Measurements from ENCODE around the gene DACT2.
A peak's percentile ranks its signal among the peaks of the same experiment; 100 is the strongest.

The DACT2 gene

DNA sequence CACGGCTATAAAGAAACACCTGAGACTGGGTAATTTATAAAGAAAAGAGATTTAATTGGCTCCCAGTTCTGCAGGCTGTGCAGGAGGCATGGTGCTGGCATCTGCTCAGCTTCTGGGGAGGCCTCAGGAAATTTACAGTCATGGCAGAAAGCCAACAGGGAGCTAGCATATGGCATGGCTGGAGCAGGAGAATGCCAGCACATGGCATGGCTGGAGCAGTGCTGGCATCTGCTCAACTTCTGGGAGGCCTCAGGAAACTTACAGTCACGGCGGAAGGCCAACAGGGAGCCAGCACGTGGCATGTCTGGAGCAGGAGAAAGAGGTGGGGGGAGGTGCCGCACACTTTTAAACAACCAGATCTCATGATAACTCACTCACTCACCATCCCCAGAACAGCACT is 32.5 kb upstream of the DACT2 start:
- no peak for DNase-seq (ENCODE audit: low read depth, low spot score)

- no peak for DNase-seq (ENCODE audit: low read depth, low spot score)
These were observed 30.2 kb upstream of the DACT2 start for GRCh38 chr6:168349718-168350210.

GRCh38 chr6:168348186-168348585 is 28.6 kb upstream of the DACT2 start:
- DNase-seq (ENCODE audit: low read depth, low spot score): no peak

GRCh38 chr6:168347615-168348014 is 28.0 kb upstream of the DACT2 start:
- DNase-seq (ENCODE audit: low read depth, low spot score): no peak

DNA sequence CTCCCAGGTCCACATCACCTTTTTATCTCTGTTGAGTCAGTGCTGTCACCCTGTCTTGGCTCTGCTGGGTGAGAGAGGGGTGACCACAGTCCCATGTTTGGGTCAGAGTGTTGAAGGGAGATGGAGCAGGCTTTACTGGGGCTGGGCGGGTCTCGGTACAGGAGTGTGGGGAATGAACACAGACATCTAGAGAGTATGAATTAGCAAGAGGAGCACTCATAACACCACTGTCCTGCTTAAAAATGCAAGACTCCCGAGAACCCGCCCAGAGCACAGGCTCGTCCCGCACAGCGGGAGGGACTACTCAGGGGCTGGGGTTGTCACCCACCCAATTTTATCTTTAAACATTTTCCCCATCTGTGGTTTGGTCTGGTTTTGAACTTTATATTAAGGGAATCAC is 27.5 kb upstream of the DACT2 start:
- no peak for DNase-seq (ENCODE audit: low read depth, low spot score)

DNA sequence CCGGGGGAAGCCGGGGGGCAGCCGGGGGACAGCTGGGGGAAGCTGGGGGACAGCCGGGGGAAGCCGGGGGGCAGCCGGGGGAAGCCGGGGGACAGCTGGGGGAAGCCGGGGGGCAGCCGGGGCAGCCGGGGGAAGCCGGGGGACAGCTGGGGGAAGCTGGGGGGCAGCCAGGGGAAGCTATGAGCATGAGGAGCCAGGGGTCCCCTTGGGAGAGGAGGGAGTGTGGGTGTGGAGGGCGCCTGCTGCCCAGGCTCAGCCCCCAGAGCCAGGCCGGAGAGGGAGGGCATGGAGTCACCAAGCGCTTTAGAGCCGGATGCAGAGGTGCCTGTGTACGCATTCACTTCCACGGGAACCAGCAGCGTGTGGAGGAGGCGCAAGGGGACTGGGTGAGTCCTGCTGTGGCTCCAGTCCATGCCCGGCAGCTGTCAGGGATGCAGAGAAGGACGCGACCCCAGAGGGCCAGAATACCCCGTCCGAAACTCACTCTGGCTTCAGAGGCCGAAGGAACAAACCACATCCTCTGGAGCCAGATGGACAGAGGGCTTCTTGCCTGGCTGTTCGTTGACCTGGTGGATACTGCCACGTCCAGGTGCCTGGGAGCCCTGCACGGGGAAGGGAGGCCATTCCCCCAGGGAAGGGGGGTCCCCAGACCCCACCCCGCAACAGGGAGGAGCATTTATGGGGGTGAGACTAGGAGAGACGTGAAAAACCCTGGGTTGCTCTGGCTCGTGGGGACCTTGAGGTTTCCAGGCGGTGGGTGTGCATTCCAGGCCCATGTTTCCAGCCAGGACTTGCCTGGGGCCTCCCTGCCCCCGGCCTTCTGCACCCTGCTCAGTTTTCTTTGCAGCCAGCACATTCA is 26.5 kb upstream of the DACT2 start:
- DNase-seq (ENCODE audit: low read depth, low spot score): no peak

DNA sequence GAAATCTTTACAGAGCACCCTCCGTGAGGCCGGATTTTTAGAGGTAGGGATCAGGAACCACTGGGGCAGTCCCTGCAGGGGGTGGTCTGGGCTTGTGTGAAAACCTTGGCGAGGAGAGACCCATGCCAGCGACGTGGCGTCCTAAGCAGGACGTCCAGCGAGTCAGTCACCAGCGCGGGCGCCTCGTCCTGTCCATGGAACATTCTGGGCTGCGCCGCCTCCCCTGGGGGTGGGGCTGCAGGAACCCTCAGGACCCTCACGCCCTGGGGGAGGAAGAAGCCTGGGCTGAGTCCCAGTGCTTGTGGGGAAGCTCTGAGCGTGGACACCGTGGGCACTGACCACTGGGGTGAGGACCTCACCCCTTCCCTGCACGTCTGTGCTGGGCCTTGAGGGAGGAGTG is 25.7 kb upstream of the DACT2 start:
- DNase-seq (ENCODE audit: low read depth, low spot score): no peak

- no peak for DNase-seq (ENCODE audit: low read depth, low spot score)
These were observed 24.8 kb upstream of the DACT2 start for GRCh38 chr6:168344338-168344737.

DNA sequence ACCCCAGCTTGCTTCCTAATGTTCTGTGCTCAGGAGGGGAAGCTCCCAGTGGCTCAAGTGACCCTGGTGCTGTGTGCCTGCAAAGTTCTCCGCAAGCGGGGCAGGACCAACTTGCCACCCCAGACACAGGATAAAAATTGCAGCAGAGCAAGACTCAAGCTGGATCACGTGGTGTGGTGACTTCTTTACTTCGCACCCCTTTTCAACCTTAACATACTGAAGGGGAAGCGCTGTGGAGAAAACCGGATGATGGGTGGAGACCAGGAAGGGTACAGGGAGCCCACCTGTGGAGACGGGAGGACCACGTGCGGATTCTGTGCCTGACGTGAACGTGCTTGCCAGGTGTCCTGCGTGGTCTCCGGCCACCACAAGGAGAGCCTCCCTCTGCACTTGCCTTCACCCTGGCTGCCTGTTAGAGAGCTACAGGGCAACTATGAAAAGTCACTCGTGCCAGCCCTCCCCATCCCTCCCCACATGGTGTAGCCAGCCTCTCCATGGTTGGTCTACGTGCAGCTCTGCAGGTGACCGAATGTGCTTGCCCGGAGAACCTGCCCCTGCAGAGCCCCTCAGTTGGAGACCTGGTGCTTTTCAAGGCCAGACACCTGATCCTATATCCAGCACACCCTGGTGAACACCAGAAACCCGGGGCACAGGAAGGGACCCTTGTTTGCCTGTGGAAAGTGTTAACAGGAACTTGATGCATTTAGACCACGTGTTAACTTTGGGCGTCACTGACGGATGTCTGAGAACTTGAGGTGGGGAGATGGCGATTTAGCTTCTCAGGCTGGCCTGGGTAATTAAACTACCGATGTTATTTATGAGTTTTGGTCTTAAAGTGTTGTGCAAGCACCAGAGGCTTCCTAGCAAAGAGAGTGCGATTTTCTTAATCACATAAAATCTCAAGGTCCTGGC is 23.9 kb upstream of the DACT2 start:
- no peak for DNase-seq (ENCODE audit: low read depth, low spot score)

DNA sequence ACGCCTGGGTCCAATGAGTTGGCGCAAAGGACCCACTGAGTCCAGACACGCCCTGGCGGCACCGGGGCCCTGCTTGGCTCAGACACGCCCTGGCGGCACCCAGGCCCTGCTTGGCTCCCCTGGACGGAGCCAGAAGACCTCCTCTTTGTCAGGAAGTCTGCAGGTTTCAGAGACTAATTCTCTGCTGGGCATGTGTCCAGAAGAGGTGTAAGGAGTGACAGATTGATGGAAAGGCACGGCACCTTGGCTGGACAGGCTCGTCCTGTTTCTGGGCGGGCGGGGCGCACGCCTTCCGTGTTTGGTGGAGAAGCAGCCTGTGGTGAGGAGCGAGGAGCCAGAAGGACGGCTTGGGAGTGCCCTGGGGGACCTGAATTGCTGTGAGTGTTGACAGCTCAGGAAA is 23.1 kb upstream of the DACT2 start:
- DNase-seq (ENCODE audit: low read depth, low spot score): peak; percentile 84

DNA sequence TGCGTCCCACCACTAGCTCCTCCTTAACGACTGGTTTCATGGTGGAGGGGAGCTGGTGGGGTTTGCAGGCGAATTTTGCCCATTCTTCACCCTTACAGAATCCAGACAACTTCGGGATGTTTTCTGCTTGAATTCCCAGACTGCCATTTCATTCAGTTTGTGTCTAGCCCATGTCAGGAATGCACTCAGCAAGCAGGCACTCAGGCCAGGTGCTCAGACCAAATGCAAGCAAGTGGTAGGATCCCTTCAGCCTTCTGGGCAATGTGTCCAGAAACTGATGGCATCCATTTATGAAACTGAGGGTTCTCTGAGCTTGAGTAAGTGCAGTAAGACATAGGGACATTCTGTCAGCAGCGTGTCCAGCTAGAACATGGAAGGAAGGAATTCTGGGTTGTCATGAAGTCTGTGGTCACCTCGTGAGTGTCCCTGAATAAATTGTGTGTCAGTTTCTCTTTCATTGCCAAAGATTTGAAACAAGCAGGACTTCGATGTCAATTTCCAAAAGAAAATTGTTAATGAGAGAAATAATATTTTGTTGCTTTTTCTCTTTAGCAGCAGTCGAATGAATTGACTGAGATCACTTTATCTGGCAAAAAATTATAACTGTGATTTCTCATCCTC is 21.8 kb upstream of the DACT2 start:
- no peak for DNase-seq (ENCODE audit: low read depth, low spot score)

- no peak for DNase-seq (ENCODE audit: low read depth, low spot score)
These were observed 21.2 kb upstream of the DACT2 start for GRCh38 chr6:168340819-168341218.

DNA sequence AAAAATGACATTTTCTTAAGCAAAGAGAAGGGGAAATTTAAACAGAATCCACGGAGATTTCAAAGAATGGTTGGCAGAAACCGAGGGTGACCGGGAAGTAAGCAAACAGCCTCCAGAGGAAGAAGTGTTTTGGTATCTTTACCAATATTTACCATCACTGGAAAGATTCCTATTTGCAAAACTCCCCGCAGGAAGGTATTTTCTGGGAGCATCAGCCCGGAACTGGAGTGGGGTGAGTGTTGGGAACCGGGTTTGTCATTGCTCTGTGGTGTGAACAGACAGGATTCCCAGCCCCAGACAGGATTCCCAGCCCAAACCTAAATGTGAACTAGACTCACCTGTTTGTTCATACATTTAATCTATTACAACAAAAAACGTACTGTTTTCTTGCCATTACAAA is 19.2 kb upstream of the DACT2 start:
- no peak for DNase-seq (ENCODE audit: low read depth, low spot score)

GRCh38 chr6:168336967-168337366 is 17.4 kb upstream of the DACT2 start:
- no peak for DNase-seq (ENCODE audit: low read depth, low spot score)

DNA sequence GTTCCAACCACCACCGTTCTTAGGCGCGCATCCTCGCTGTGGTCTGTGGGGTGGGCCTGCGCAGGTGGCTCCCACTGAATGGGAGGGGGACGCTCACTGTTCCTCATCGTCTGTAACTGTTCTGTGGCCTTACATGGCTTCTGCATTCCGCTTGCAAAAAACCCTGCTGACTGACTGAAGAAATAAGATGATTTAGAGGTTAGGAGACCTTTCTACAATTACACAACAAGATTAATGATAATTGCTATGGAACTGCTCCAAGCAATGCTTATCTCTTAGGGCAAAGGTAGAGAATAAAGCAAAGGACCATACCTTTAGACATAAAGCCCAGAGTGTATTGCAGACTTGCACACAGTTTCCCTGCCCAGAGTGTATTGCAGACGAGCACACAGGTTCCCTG is 14.4 kb upstream of the DACT2 start:
- DNase-seq (ENCODE audit: low read depth, low spot score): no peak

GRCh38 chr6:168333491-168333890 is 13.9 kb upstream of the DACT2 start:
- peak; percentile 74 for DNase-seq (ENCODE audit: low read depth, low spot score)

DNA sequence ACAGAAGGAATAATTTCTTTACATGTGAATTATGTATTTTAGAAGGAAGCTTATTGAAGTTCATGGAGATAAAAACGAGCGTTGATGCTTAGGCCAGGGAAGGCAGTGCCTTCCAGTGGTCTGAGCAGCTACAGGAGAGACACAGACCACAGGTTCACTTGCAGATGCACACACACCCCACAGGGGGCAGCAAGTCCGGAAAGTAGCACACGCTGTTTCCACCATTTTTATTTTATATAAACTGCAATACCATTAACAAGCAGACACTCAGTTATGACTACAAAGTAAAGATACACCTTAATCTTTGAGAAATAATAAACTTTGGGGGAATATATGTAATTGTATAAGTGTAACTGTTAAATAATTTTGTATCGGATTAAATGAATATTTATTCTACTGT is 13.5 kb upstream of the DACT2 start:
- peak; percentile 60 for DNase-seq (ENCODE audit: low read depth, low spot score)

- peak; percentile 83 for DNase-seq (ENCODE audit: low read depth, low spot score)
These were observed 12.4 kb upstream of the DACT2 start for GRCh38 chr6:168332020-168332419.

DNA sequence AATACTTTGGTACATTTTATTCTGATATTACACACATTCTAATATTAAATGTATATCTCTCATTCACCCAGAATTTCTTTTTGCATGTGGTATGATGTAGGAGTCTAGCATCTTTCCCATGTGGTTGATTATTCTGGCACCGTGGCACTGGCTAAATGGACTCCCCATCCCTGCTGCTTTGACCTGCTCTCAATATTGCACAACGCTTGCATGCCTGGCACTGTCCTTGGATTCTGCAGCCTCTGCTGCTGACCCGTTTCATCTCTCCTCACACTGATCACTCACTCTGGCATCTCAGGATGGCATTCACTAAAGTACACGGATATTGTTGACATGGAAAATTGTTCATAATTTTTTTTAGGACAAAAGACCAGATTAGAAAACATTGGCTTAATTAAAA is 11.5 kb upstream of the DACT2 start:
- no peak for DNase-seq (ENCODE audit: low read depth, low spot score)

- DNase-seq (ENCODE audit: low read depth, low spot score): no peak
These were observed 10.8 kb upstream of the DACT2 start for GRCh38 chr6:168330403-168330802.

DNA sequence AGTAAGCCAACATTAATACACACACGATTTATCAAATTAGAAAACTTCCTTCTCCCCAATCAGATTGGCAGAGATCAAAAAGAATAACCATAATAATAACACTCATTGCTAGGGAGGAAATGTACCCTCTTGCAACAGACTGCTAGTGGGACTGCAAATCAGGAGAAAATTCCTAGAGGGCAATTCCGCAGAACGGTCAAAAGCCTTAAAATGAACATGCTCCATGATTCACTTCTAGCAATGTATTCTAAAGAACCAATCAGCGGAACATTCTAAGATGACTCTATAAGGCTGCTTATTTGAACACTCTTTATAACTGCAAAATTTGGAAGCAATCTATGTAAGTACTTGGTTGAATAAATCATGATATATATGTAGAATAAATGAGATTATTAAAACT is 8.5 kb upstream of the DACT2 start:
- no peak for DNase-seq (ENCODE audit: low read depth, low spot score)

Data from ELF-1 (cell line).